ENCODE measurements around the gene CPO.

CPO gene

DNA sequence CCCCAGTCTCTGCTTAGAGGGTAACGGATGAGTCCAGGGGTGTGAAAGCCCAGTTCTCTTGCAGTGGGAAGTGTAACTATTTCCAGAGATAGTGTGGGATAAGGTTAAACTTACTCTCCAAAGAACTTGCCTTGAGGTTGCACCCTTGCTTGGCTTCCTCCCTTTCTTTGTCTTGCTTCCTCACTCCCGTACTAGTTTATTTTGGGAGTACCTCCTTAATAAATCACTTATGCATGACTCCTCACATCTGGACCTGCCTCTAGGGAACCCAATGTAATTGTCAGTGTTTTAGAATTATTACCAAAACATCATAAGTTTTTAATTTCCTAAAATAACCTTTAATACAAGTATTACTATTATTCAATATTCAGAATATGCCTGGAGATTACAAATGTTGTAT lies 35.2 kb downstream of the CPO start:
- DNase-seq: no peak

DNA sequence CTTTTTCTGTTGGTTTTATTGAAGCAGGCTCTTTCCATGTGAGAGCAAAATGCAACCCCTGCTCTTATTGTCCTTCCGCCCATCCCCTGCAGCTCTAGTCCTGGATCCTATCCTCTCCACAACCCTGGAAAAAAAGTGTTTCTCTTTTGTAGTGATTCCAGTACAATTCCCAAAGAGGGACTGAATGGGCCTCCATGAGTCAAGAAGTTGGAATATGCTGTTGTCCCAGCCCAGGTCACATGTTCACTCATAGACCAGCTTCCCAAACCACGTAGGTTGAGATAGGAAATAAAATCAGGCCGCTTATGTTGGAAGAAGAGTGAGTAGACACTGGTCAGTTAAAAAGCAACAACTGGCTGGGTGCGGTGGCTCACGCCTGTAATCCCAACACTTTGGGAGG lies 39.4 kb downstream of the CPO start:
- no peak for DNase-seq

DNA sequence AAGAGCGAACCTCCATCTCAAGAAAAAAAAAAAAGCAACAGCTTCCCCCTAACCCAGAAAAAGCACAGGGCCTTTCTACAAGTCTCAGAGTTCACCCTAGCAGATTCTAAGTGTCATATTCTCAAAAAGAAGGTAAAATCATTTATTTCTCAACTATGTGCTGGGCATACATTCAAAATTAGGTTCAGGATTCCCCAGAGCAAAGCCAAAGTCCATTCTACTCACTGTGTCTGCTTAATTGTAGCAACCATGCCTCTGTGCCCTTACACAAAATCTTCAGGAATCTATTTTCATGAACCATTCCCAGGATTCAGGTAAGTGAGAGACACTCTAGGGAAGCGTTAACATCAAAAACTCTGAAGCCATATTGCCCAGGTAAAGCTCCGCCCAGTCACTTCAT lies 40.0 kb downstream of the CPO start:
- no peak for DNase-seq

DNA sequence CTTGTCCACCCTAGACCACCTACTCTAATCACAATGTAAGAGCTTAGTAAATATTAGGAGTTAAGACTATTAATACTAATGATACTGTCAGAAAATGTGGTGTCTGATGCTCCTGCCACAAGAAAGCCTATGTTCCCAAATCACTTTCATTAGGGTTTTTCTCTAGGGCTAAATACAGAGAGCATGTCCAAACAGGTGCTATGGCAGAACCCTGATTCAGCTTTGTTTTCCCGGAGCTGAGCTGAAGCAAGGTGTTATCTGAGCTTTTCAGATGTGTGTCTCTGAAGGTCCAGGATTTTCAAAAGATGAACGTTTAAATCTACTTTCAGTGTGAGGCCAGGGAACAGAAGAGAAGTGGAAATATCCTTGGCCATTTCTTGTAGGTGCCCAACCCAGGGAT lies 40.6 kb downstream of the CPO start:
- DNase-seq: no peak

DNA sequence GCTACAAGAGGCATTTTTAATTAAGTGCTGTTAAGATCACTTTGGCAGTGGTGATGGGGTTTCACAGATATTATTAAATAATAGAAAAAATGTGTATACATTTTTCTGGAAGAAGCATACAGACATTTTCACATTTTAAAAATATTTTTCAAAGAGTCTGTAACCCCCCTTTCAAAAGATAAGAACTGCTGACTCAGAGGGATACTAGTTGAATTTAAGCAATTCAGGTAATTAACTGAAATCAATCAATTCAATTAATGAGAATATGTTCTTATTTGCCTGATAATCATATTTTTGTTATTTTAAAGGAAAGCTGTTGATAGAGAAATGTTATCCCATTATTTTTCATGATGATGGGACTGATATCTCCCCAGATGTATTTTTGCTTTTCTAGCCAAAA lies 41.1 kb downstream of the CPO start:
- DNase-seq: no peak

GRCh38 chr2:206981086-206981674 lies 41.9 kb downstream of the CPO start:
- no peak for DNase-seq

DNA sequence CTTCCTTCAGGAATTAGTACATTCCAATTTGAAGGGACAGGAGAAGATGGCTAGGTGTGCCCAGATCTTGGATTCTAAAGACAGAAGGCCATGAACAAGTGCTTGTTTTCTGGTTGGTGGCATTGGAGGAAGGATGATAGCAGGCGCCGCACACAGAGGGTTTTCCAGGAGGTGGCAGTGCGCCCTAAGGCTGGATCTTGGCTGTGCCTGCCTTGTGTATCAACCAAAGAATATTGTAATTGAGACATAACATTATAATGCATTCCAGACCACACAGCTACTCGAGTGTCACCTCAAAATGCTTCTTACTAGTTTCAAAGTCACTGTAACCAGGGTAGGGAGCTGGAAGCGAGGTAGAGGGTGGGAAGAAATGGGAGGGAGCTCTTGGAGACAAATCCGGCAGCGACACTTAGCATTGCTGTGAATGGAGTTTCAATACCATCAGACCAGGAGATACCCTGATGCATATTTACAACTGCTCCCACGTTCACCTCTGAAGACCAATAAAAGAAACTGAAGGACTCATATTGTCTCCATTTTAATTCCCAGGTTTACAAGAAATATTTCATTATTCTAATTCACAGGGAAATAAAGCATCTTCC lies 42.5 kb downstream of the CPO start:
- DNase-seq: peak; percentile 41

- DNase-seq: no peak
These were observed 43.1 kb downstream of the CPO start for GRCh38 chr2:206982360-206982955.

GRCh38 chr2:206983161-206983859 lies 44.0 kb downstream of the CPO start:
- no peak for DNase-seq

DNA sequence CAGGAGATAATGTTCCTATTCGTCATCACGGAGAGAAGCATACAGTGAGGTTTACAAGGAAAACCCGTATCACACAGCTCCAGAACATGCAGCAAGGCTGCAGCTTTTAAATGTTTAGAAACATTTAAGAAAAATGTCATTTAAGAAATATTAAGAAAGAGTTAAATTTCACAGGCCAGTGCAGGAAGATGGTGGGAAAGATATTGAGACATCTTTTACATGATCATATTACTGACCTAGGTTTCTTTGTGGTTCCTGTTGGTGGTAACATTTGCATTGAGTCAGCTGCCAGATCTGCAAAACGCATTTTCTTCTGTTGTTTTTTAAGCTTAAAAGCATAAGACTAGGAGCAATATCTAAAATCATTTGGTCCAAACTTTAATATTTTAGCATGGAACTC lies 44.9 kb downstream of the CPO start:
- no peak for DNase-seq

DNA sequence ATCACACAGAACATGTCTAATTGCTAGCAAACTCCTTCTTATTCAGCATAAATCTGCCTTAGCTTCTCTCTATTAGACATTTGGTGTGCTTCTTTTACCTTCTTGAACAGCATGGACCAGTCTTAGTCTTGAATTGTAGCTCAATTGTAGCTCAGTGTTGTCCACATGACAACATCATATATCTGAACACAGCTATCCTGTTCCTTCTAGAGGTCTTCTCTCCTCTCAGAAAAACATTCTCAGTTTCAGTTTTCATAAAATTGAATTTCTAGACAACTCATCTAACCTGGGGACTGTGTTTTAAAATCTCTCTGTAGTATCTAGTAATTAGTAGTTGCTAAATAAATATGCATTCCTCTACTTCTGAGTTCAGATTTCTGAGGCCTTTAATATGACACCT lies 47.6 kb downstream of the CPO start:
- DNase-seq: no peak

DNA sequence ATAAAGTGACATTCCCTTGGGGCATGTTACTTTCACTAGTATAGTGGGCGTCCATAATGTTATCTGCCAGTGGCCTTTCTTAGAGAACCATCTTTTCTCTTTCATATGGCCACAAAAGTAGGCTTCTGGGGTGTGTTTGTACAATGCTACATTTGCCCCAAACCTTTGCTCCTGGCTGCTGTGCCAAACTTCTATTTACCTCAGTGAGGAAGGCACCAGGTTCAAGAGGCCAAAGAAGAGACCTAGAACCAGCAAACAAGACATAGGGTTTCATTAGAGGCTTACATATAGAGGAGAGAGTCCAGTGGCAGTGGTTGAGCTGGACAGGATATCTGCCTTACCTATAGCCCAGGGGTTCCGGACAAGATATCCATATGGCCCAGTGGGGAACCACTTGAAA lies 48.5 kb downstream of the CPO start:
- no peak for DNase-seq

DNA sequence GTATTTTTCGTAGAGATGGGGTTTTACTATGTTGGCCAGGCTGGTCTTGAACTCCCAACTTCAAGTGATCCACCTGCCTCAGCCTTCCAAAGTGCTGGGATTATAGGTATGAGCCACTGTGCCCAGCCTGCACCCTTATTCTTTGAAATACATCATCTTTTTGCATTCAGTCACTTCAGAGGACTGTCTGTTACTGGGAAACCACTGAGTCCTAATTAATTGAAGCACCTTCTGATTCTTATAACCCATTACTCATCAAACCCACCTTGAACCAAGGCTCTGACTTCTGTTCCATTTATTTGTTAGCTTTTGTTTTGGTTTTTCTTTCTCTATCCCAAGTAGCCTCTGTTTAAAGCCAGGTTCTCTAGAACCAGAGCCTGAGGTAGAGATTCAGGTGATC lies 49.6 kb downstream of the CPO start:
- no peak for DNase-seq

GRCh38 chr2:206989311-206989710 lies 50.0 kb downstream of the CPO start:
- DNase-seq: peak; percentile 6

GRCh38 chr2:206990360-206990759 lies 51.0 kb downstream of the CPO start:
- no peak for DNase-seq

DNA sequence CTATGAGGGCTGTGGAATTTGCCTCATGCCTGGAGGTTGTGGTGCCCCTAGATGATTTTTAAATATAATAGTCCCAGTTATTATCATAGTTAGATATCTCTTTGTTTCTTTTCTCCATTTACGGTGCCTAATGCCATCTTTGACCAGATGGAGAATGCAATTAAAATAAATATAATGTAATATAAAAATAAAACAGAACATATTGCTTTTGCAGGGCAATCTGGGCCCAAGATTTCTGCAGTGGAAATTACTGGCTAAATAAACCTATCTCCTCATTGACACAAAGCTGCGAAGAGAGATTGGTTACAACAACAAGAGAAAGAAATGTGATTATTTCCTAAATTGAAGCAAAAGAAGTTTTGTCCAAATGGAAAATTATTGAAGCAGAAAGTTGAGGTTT lies 51.8 kb downstream of the CPO start:
- DNase-seq: no peak

DNA sequence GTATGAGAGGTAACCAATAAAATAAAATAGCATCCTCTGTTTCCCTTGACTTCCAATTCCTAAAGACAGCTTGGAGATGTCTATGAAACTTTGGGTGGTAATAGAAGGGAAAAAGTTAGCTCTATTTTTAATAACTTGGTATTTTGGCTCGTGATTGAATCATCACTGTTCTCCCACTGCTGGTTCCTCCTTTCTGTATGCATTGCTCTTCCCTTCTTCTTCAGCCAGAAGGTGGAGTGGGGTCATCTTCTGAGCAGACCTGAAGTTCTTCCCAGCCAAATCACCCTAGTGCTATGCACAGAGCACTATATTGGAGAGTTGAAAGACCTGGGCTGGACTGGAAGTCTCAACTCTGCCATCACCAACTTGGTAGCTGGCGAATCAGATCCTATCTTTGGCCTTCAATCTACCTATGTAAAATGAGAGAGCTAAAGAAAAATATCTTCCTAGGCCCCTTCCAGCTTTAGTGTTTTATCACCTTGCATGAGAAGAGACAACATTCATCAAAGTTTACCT lies 54.1 kb downstream of the CPO start:
- DNase-seq: no peak

DNA sequence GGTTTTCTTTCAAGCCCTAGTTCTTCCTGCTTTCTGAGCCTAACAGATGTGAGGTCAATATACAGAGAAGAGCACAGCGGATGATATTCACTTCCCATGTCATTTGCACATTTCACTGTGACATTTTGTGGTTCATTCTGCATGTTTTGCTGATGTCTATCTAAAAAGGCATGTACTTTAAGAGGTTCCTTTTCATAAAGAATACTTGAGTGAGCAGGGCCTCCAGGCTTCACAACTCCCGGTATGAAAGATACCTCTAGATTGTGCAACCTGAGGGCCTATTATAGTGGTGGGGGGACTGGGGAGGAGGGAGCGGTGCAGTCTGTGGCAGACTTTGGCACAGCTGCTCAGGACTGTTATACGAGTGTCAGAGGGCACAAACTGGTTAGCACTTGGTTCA lies 54.6 kb downstream of the CPO start:
- DNase-seq: no peak

DNA sequence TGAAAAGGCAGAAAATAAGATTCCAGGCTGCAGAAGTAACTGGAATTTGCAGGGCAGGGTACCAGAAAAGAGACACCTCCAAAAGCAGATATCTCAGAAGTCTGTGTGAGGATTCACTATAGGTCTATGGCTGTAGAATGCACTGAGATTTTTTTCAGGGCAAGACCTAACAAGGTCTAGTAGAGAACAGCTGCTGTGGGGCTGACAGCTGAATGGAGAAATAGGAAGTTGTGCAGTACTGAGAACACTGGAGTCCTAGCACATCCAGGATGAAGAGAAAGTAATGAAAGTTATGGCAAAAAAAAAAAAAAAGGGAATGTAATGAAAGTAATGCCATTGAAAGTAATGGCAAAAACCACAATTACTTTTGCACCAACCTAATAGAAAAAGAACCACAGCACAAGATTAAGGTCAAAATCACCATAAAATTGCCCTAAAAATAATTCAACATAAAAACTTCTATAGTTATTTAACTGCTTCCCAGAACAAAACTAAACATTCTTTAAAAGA lies 57.3 kb downstream of the CPO start:
- no peak for DNase-seq

GRCh38 chr2:207008105-207008990 lies 69.0 kb downstream of the CPO start:
- DNase-seq: no peak

- no peak for DNase-seq
These were observed 73.1 kb downstream of the CPO start for GRCh38 chr2:207012461-207012860.

- no peak for DNase-seq
These were observed 75.1 kb downstream of the CPO start for GRCh38 chr2:207014424-207014823.

DNA sequence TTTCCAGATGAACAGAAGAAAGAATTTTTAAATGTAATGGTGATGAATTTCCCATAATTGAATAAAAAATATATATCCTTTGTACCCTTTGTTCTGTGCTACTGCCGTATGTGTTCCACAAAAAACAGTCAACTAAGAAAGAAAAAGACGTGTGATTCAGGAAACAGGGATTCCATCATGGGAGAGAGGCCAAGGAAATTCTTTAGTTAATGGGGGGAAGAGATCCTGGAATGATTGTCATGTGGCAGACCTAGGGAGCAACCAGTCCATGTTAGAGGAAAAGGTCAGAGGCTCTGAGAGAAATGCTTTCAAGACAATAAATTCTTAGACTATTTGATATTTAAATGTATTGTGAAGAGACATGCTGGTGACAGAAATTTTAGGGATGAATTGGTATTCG lies 76.6 kb downstream of the CPO start:
- no peak for DNase-seq
